Transverse colon (tissue), 3 donors: ENCODE results near the gene GPR39.

Experiments used
- EP300 ChIP-seq: sonication (generic); formaldehyde crosslinking; IDR thresholded peaks from one replicate; pipeline ENCODE4 v1.6.1; 2017; ENCODE audit warnings: antibody characterized with exemption, low read depth
- POLR2A ChIP-seq: fragments of 450-650 bp; IDR thresholded peaks from one replicate; pipeline ENCODE4 v1.6.1; 2016; ENCODE audit warnings: antibody characterized with exemption, mild to moderate bottlenecking, moderate library complexity
- TF ChIP-seq, protein P1 (sequence below), 5 experiments: fragments of 200-600 bp in 3 of 5; fragments of 450-650 bp in 2 of 5; sonication (generic) in 3 of 5; IDR thresholded peaks; 1 replicate in 2 of 5; 2 replicates in 3 of 5; pipeline ENCODE4 v1.5.1; 2016 to 2017; ENCODE audit warnings: antibody characterized with exemption in 5 of 5, inconsistent platforms in 3 of 5, mild to moderate bottlenecking in 2 of 5, moderate library complexity in 1 of 5

GRCh38 chr2:132638313-132639040 is 221.9 kb downstream of the GPR39 start:
- TF ChIP-seq, protein P1, sequence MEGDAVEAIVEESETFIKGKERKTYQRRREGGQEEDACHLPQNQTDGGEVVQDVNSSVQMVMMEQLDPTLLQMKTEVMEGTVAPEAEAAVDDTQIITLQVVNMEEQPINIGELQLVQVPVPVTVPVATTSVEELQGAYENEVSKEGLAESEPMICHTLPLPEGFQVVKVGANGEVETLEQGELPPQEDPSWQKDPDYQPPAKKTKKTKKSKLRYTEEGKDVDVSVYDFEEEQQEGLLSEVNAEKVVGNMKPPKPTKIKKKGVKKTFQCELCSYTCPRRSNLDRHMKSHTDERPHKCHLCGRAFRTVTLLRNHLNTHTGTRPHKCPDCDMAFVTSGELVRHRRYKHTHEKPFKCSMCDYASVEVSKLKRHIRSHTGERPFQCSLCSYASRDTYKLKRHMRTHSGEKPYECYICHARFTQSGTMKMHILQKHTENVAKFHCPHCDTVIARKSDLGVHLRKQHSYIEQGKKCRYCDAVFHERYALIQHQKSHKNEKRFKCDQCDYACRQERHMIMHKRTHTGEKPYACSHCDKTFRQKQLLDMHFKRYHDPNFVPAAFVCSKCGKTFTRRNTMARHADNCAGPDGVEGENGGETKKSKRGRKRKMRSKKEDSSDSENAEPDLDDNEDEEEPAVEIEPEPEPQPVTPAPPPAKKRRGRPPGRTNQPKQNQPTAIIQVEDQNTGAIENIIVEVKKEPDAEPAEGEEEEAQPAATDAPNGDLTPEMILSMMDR (IDR thresholded peaks at IDR 0.05): no peak
- TF ChIP-seq POLR2A (no peak), EP300 (no peak)
